Prostate gland (tissue), 2 donors: ENCODE data around the gene TMEM114.

Source experiments
- CTCF ChIP-seq, 4 experiments: fragments of 200-600 bp in 2 of 4; fragments of 450-650 bp in 2 of 4; sonication (generic) in 2 of 4; IDR thresholded peaks; 1 replicate in 3 of 4; 2 replicates in 1 of 4; pipeline ENCODE4 v1.5.1; 2016 to 2019; ENCODE audit warnings: antibody characterized with exemption in 4 of 4, mild to moderate bottlenecking in 2 of 4, moderate library complexity in 2 of 4
- POLR2A ChIP-seq: fragments of 450-650 bp; IDR thresholded peaks from one replicate; pipeline ENCODE4 v1.6.1; 2016; ENCODE audit warnings: antibody characterized with exemption, mild to moderate bottlenecking
- POLR2AphosphoS5 ChIP-seq: sonication (generic); formaldehyde crosslinking; IDR thresholded peaks from one replicate; pipeline ENCODE4 v1.6.1; 2017; ENCODE audit warnings: antibody characterized with exemption

- TF ChIP-seq CTCF (IDR thresholded peaks at IDR 0.05), result no peak
- TF ChIP-seq POLR2A, result no peak
- no peak for TF ChIP-seq POLR2AphosphoS5
Measured at GRCh38 chr16:8572063-8572918, 18.0 kb downstream of the TMEM114 start.
